NCI-H774 (cell line): ENCODE measurements around the gene IDUA.
A peak's percentile ranks its signal among the peaks of the same experiment; 100 is the strongest.

Experiments used
- DNase-seq: peaks from one replicate; lab custom pipeline; 2025; lab: John Stamatoyannopoulos, UW

The IDUA gene

DNA sequence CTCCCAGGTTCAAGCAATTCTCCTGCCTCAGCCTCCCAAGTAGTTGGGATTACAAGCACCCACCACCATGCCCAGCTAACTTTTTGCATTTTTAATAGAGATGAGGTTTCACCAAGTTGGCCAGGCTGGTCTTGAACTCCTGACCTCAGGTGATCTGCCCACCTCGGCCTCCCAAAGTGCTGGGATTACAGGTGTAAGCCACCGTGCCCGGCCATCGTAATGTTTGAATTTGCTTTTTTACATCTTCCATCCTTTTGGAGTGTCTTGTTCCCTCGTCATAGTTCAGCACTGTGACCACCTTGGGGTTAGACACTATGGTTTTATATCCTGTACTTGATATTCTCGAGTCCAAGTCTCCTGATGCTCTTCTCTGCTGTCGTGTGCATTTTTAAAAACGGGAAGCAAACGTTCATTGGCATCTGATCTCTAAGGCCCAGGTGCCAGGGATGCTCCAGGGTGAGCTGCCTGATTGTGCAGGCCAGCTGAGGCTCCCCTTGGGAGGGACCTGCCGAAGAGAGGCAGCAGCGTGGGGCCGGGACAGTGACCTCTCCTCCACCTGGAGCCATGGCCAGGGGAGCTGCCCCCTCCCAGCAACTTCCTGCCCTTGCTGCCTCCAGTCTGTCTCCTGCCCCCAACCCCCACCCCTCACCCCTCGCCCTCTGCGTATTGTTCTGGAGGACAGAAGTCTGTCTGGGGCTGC, 30.2 kb upstream of the IDUA start:
- DNase-seq = no peak

DNA sequence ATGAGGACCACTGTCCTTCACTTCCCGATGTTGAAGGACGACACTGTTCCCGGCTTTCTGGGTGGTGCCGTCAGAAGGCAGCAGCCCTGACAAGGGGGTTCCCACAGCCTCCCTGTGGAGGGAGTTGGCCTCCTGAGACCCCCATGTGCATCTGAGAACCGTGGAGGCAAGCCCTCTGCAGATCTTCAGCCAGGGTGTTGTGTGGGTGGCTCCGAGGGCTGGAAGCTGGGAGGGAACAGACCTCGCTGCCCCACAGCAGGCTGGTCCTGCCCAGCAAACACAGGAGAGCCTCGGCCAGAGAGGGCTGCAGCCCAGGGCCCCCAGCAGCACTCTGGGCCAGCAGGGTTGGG, 29.6 kb upstream of the IDUA start:
- no peak for DNase-seq

DNA sequence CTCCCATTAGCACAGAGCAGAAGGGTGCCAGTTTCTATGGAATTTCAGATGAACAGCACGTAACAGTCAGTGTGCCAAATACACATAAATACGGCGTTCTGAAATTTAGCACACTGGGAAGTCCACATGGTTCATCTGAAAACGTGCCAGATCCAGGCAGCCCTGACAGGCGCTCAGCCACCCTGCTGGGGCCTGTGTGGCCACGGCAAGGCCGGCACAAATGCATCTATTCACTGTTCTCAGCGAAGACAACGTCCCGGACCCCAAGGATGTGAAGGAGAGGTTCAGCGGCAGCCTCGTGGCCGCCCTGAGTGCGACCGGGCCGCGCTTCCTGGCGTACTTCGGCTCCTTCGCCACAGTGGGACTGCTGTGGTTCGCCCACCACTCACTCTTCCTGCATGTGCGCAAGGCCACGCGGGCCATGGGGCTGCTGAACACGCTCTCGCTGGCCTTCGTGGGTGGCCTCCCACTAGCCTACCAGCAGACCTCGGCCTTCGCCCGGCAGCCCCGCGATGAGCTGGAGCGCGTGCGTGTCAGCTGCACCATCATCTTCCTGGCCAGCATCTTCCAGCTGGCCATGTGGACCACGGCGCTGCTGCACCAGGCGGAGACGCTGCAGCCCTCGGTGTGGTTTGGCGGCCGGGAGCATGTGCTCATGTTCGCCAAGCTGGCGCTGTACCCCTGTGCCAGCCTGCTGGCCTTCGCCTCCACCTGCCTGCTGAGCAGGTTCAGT, 29.1 kb upstream of the IDUA start:
- no peak for DNase-seq

DNA sequence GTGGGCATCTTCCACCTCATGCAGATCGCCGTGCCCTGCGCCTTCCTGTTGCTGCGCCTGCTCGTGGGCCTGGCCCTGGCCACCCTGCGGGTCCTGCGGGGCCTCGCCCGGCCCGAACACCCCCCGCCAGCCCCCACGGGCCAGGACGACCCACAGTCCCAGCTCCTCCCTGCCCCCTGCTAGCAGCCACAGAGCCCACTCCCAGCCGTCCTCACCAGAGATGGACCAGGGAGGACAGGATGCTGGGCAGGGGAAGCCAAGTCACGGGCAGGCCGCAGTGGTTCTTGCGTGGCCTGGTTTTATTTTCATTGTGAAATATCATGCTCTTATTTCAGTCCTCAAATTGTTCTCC, 28.6 kb upstream of the IDUA start:
- DNase-seq = no peak

DNA sequence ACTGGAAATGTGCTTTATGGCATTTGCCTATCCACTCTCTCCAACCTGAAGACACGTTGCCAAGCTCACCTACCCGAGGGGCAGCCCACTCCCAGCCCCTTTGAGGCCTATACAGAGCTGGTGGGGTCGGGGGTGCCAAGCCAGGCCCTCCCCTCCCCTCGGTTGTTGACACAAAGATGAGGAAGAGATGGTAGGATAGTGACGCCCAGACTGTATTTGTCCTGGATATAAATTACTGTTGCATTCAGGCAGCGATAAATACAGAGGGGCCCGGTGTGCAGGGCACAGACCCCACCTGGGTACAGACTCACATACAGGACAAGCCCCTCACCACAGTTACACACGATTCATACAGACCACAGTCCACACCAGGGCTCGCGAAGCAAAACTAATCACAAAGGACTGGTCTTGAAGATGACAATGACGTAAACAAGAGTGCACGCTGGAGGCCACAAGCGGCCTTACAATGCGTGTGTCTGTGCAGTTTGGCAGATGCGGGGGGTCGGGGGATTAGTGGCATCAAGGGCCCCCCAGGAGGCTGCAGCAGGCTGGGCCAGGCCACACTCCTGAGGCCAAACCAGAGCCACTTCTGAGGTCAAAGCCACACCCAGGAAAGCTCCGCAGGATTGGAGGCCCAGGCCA, 28.0 kb upstream of the IDUA start:
- no peak for DNase-seq

DNA sequence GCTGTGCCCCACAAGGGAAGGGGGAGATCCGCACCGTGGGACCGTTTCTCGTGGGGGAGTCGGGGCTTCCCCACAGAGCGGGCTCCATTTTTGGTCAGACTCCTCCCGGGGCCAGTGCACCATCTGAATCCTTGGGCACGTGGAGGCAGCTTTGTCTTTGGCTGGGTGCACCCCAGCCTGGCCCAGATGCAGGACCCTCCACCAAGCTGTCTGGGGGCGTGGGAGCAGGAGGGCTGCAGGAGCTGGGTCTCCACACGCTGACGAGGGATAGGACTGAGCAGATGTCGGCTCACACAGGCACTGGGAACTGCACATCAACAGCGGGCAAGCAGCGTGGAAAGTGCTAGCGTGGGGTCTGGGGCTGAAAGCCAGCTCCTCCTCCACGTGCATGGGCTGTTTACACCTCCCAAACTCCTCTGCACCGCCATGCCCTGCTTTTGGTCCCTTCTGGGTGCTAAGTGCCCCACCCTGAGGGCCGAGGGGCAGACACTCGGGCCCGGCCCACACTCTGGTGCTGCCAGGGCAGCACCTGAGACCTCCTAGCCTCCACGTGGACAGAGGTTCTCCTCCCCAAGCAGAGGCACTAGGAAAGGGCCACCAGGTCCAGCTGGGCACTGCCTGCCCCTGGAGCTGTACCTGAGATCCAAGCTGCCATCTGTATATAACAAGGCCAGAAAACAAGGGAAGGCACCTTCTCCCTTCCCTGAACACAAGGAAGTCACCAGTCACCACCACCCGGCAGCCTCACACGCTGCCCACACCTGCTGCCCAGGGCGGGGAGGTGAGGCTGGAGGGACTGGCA, 27.3 kb upstream of the IDUA start:
- DNase-seq = no peak

DNA sequence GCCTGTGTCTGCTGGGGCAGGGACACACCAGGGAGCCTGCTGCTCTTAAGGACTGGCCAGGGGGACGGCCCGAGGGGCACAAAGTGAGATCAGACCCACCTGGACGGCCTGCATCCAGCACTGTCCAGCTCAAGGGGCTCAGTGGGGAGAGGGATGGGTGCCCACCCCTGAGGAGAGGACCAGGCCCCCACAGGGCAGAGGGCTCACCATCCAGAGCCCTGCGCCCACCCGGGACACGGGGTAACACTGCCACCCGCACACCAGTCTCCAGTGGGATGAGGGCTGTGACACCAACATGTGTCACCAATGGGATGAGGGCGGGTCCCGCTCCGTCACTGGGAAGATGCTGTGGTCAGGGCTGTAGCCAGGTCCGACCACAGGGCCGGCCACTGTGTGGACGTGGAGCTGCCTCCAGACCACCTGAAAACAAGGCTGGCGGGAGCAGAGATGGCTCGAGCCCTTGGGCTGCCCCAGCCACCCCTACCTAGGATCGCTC, 26.7 kb upstream of the IDUA start:
- no peak for DNase-seq

DNA sequence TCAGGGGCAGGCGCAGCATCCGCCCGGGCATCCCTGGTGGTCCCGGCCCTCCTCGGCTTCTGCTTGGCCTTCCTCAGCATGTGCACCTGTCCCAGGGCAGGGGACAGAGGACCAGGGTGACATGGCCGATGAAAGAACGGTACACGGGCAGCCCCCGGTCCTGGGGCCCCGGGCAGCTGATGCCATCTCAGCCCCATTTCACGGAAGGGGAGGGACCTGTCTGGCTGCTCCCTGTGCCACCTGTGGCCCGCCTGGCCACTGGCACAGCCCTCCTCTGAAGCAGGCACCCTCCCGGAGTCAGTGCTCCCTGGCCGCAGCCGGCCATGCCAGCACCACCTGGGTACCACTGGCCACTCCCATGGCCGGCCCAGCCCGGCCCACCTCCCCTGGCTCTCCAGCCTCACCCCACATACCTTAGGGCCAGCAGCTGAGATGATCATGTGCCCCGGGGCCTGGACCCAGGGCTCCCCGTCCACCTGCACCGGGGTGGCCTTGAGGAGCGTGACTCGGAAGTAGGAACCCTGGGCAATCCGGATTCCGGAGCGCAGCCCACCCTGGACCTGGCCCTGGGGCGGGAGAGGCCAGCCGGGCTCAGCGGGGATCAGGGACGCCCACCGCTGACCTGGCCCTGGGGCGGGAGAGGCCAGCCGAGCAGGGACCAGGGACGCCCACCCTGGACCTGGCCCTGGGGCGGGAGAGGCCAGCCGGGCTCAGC, 26.1 kb upstream of the IDUA start:
- no peak for DNase-seq

DNA sequence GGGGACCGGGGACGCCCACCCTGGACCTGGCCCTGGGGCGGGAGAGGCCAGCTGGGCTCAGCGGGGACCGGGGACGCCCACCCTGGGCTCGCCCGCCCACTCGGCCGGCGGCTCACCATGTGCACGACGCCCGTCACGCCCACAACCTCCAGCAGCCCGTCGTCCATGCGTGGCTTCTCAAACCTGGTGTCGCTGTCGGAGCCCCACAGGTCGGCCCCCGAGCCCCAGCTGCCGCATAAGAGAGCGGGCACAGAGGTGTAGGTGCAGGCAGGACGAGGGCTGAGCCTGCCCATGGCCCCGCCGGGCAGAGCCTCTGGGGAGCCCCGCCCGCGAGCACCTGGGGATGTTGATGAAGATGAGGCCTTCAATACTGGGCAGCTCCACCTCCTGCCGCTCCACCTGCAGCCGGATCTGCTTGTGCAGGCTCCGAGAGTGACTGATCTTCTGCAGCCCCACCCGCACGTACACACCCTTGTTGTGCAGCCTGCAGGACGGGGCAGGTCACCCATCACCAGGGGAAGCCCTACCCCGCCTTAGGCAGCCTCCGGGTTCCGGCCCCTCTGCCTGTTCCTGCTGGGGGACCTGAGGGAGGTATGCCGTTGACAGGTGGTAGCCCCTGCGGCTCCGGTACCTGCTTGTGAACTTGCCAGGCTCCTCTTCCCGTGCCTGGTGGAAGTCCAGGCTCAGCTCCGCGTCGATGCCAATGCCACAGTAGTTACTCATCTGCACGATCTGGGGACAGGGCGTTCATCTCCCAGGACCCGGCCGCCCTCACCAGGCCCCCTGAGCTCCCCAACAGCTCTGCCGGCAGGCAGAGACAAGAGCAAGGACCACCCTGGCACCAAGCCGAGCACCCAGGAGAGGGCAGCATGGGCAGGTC, 25.3 kb upstream of the IDUA start:
- DNase-seq = no peak

DNA sequence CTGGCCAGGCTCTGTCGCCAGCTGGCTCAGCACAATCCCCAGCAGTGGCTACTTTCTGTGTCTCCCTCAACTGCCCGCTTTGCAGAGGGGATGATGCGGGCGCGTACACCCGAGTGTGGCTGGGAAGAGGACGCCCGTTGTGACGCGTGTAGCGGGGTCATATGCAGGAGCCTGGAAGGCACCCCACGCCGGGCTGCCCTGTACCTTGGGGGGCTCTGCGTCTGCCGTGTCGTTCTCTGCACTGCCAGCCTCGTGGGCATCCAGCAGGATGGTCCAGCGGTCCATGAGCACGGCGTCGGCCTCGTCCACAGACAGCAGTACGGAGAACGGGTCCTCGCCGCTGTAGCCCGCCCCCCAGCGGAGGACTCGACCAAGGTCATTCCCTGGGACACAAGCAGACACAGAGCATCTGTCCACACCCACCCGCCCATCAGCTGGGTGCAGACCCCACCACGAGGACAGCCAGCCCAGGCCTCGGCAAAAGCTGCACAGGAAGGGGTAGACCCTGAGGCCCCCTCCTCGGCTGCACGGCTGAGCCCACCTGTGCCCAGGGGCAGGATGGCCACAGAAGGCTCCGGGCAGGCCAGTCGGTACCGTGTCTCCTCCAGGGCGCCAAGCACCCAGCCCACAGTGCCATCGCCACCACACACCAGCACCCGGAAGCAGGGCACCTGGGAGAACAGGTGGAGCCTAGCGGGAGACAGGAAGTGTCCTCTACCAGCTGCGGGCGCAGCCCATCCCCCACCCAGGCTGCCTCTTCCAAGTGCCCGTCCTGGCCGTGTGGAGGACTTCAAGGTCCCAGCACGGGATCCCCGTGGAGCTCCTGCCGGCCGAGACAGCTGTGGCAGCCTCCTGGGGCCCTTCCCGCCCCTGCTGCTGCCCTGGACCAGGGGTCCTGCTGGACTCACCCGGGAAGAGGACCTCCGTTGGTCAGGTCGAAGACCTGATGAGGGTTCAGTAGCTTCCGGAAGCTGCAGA, 24.3 kb upstream of the IDUA start:
- peak; percentile 83 for DNase-seq

DNA sequence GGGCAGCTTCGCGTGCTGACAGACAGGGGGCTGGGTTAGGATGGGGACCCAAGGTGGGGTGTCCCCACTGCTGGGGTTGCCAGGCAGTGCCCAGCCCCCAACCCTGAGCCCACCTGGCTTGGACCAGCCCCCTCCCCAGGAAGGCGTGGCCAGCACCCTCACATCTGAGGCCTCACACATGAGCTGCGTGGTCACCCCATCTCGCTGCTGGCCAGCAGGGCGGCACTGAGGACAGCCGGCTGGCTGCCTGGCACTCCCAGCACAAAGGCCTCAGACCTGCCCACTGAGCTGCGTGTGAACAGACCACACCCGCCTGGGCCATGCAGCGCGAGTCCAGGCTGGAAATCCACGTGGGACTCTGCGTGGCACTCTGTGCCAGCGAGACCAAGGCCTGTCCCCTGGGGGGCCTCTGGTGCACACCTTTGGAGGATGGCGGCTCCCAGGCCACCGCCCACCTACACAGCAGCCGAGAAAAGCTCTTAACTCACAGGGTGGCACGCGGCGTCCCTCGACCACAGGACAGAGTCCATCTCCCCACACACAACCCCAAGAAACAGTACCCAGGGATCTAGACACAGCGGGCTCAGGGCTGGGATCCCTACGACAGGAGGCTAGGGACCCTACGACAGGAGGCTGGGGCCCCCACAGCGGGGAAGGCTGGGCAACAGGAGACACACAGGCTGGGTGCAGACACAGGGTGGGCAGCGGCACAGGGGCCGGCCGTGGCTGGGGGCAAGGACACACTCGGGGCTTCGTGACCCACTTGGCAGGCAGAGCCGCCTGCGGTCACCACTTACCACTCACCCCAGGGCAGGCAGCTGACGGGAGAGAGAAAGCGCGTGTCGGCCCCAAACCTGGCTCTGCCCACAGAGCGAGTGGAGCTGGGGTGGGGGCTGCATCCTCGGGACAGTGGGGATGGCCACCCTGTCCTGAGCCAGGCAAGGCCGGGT, 23.3 kb upstream of the IDUA start:
- no peak for DNase-seq

DNA sequence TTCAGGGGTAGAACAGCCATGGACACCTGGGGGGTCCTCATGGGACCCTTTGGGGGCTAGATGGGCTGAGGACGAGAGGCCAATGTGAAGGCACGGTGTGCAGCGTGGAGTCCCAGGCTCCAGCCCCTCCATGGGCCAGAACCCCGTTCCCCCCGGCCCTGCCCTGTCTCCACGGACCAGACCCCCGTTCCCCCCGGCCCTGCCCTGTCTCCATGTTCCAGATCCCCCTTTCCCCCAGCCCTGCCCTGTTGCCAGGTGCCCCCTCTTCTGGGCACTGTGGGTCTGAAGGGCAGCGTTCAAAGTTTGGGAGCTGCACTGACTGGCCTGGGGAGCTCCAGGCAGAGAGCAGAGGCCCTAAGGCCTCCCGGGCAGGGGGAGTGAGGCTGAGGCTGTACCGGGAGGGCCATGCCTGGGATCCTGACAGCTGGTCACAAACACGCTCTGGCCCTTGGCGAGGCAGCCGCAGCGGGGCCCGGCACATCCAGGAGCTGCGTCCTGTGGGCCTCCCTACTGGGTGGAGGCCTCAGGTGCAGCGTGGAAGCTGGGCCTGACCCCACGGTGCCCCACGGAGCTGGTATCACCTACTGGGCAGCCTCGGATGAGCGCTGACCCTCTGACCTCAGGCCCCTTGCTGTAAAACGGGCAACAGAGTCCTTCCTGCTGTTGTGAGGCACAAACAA, 22.4 kb upstream of the IDUA start:
- no peak for DNase-seq

DNA sequence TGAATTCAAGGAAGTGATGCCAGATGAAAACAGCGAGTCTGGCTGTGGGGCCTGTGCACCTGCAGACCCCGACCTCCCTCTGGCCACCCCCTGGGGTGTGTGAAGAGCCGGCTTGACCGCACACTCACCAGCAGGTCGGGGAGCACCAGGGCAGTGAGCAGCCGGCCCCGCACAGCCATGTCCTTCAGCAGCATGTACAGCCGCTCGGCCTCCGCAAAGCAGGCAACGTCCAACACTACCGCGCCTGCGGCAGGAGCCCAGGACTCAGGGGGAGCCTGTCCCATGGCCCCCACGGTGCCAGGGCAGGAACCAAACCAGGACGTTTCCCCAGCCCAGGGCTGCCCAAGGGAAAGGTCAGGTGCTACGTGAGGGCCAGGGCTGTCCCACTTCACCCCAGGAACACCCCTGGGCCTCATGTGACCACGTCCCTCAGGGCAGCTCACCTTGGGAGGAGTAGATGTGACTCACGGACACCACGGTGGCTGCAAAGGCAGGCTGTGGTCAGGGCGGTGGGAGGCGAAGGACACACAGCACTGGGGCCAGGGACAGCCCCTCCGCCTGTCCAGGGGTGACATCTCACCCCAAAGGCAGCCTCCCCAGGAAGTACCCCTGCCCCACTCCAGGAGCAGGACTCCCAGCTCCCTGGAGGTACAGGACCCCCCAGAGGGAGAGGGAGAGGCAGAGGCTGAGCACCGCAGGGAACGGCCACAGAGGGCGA, 21.6 kb upstream of the IDUA start:
- DNase-seq = no peak

DNA sequence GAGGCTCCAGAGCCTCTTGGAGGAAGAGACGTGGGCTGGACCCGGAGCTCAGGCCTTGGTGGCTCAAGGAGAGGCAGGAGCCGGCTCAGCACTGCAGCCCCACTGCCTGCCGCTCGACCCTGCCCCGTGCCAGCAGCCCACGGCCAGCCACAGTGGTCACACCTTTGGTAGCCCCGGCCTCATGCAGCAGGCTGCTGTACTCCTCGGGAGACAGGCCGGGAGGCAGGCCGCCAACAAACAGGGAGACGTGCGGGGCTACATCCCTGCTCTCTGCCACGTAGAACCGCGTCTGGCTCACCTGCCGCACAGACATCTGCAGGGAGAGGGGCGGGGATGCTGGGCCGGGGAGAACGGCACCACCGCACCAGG, 21.1 kb upstream of the IDUA start:
- no peak for DNase-seq

DNA sequence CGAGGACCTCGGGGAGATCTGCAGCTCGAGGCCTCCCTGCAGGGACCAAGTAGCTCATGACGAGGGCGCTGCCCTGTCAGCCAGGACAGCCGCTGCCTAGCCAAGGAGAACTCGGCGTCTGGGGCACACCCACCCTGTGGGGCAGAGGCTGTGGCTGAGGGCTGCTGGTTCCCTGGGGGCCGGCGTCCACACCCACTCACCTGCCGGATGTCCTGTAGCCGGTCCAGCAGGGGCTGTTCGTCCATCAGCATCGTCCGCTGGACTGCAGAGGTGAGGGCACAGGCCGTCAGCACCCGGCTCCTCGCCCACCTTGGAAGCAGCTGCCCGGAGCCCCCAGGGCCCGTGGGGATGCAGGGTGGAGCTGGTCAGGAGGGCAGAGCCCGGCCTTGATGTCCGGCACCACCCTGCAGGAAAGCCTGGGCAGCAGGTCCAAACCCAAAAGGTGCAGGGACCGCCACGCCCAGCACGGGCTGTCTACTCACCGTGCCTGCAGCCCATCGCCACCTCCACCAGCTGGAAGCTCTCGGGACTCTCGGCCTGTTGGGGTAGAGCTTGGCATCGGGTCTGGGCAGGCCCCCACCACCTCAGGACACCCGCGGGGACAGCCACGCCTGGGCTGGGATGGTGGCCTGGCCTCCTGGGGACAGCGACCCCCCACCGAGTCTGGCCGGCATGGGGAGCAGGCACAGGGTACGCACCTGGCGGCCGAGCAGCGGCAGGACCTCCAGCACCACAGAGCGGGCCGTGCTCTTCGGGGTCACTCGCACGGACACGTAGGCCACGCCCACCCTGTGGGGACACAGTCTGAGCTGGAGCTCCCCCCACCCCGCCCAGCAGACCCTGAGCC, 20.4 kb upstream of the IDUA start:
- DNase-seq = no peak
